HG02763 (cell line): Measurements from ENCODE around the gene REEP6.
"Not testable (repeated sequence)": the region's sequence is repeated elsewhere in the genome, so short reads cannot be mapped to it uniquely, and the experiment has no call there.

ENCODE experiments used
- ATAC-seq: cut with Tn5 transposase; IDR thresholded peaks from one replicate; pipeline ENCODE4 v1.9.1; 2021; ENCODE audit warnings: mild to moderate bottlenecking, moderate library complexity; ENCODE audit not compliant: unreplicated experiment

Gene REEP6

DNA sequence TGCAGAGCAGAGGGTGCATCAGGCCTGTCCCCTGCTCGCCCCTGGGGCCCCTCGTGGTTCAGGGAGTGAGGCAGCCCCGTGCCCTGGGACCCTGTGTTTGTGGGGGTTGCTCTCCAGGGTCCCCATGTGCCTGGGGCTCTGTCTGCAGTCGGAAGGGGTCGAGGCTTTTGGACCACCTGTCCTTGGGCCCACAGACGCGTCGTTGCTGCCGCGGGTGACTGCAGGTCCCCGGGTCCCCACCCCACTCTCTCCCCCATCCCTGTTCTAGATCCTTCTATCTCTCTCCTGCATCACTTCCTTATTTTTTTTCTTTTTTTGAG lies 2.7 kb upstream of the REEP6 start:
- ATAC-seq = no peak

DNA sequence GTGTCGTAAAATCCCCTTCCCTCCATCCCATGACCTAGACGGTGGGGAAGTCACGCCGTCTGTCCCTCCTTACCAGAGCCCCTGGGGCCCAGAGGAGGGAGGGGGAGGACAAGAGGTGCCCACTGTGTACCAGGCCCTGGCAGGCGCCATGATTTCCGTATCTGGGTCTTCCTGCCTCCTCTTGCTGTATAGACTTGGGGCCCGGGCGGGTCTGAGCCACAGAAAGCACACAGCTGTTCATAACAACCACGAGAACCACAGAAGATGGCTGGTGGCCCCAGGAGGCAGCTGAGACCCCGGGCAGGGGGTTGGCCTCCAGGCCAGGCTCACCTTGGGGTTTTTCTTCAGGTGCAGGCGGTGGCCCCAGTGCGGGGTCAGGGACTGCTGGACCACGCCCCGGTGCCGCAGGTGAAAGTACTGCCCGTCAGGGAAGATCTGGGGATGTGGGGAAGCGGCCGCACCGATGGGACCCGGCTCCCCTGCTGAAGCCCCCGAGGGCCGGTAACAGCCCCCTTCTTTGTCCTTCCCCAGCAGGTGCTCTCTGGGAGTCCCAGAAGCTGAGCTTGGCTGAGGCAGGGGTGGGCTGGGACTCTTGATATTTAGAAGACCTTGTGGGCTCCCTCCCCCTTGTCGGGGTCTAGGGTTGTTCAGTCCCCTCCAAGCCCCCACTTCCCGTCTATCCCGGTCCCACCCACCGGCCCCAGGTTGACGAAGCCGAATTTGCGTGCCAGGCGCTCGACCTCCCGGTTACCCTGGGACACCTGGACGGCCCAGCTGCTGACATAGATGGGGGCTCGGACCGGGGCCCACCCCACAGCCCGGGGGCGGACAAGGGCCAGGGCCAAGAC lies 1.3 kb upstream of the REEP6 start:
- no peak for ATAC-seq

DNA sequence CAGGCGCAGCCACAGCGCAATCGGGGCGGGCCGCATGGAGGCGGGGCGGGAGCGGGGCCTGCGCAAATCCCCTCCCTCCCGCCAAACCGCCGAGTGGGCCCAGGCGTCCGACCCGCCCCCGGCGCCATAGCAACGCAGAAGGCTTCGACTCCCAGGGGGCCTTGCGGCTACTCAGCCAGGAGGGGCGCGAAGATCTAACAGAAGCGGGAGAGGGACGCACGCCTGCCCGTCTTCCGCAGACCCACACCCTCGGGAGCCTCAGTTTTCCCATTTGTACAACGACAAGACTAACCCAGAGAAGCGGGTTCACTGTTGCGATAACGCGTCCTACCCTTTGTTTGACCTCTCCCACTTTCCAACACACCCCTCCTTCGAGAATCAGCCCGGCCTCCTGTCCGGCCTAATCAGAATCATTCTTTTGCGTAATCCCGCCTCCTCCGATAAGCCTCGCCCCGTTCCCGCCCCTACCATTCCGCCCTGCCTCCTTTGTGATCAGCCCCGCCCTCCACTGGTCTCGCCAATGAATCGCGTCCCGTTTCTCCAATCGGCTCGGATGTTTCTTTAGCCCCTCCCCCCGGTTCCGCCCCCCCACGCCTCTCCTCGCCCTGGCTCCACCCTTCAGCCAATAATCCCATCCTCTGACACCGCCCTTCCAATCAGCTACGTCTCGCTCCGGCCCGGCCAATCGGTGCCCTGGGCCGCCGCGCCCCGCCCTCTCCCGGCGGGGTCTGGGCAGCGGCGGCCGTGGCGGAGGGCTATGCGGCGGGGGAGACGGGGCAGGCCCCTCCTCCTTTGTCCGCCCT lies 469 bp upstream of the REEP6 start, which contains the start of gene PCSK4:
Gene PCSK4 (minus strand): TSS at position 40 of the 803 bp plus-strand sequence. CDS start 4 bp downstream, at position 36.
- ATAC-seq = peak; percentile 86

DNA sequence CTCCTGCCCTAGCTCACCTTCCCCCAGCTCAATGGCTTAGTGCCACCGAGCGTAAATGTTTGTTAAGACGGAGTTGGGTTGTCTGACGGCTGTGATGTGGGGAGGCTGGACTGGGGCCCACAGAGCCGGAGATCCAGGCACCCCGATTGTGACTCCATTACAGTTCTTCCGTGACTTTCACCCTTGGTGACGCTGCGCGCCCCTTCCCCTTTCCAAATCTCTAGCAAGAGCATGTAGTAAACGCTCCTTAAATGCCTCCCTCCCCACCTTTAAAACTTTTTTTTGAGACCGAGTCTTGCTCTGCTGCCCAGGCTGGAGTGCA lies 829 bp downstream of the REEP6 start:
- ATAC-seq = no peak

GRCh38 chr19:1492474-1493006 lies 1.6 kb downstream of the REEP6 start:
- no peak for ATAC-seq

- no peak for ATAC-seq
These were observed 3.3 kb downstream of the REEP6 start for GRCh38 chr19:1494115-1494815.

GRCh38 chr19:1495051-1495798 lies 4.2 kb downstream of the REEP6 start:
- no peak for ATAC-seq

- ATAC-seq = no peak
These were observed 5.1 kb downstream of the REEP6 start for GRCh38 chr19:1495799-1496713.

DNA sequence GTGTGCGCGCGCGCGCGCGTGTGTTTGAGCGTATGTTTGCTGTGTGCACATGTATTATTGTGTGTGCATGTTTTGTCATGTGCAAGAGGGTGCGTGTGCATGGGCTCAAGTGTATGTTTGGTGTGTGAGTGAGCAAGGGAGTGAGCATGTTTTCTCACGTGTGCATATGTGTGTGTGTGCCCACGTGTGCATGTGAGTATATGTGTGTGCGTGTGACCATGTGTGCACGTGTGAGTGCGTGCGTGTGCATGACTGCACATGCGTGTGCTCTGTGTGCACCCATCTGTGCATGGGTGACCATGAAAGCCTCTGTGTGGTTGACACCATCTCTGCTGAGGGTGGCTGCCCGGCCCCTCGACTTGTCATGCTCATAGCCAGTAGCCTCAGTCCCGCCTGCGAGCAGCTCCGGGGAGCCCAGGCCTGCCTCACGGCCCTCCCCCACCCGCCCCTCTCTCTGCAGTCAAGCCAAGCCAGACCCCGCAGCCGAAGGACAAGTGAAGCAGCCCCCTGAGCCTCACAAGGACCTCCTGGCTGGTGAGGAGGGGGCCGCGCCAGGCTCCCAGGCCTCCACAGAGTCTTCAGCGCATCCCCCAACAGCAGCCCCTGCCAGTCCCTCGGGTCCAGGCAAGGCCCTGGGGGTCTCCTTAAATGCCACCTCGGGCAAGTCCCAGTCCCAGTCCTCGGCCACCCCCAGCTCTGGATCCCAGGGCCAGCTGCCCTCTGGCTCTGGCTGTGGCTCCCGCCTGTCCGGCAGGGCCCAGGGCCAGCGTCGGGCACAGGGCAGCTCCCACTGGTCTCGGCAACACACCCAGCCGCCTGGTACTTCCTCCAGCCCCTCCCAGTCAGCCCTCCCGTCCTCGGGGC lies 6.0 kb downstream of the REEP6 start:
- no peak for ATAC-seq

- no peak for ATAC-seq
These were observed 6.7 kb downstream of the REEP6 start for GRCh38 chr19:1497578-1498235.

GRCh38 chr19:1499231-1499630 lies 8.2 kb downstream of the REEP6 start:
- ATAC-seq = not testable (repeated sequence)

DNA sequence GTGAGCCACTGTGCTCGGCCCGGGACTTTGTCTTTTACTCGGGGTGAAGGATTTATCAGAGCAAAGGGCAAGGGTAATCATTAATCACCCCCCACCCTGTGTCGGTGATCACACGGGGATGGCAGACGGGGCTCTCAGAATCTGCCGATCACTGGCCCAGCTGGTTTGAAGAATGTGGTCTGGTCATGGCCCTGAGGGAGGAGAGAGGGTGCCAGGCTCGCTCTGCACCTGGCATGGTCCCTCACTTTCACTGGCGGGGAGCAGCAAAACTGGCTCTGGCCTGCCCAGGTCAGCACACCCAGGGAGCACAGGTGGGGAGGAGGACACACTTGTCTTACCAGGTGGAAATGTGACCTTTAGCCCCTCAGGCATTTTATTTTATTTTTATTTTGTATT lies 10.2 kb downstream of the REEP6 start:
- ATAC-seq = no peak

DNA sequence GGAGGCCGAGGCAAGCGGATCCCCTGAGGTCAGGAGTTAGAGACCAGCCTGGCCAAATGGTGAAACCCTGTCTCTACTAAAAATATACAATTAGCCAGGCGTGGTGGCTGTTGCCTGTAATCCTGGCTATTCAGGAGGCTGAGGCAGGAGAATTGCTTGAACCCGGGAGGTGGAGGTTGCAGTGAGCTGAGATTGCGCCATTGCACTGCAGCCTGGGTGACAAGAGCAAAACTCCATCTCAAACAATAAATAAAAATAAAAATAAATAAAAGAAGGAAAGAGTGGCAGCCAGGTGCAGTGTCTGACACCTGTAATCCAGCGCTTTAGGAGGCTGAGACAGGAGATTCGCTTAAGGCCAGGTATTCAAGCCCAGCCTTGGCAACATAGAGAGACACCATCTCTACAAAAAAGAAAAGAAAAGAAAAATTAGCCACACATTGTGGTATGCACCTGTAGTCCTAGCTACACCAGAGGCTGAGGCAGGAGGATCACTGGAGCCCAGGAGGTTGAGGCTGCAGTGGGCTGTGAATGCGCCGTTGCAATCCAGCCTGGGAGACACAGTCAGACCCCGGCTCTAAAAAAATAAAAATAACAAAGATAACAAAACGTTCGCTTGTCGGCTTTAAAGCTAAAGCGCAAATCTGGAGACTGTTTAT lies 11.6 kb downstream of the REEP6 start:
- no peak for ATAC-seq

- ATAC-seq = no peak
These were observed 12.3 kb downstream of the REEP6 start for GRCh38 chr19:1503089-1503924.

DNA sequence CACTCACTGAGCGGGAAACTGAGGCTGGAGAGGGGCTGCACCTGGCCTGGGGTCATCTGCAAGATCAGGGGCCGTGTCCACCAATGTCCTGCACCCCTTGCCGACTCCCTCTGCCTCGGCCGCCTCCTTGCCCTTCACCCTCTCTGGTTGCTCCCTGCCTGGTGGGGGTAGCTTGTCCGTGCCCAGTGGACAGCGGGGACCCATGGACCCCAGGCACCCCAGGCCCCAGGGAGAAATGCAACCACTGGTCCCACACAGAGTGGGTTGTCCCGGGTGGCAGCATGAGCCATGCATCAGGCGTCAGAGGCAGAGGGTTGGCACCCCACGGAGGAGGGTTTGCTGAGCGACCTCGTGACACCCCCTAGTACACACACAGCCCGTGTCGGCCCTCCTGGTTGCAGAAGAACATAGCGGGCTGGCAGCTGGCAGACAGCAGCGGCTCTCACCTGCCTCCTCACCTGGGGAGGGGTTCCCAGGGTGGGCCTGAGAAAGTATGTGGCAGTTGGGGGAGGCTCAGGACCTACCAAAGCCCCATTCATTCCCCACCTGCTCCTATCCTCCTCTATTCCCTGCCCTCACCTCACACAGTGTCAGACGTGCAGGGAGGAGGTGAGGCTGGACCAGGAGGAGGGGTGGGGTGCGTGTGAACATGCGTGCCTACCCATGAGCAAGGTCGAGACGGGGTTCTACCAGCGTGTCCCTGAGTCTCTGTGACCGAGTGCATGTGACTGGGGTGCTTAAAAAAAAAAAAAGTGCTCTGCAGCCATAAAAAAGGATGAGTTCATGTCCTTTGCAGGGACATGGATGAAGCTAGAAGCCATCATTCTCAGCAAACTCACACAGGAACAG lies 13.2 kb downstream of the REEP6 start:
- ATAC-seq = no peak

DNA sequence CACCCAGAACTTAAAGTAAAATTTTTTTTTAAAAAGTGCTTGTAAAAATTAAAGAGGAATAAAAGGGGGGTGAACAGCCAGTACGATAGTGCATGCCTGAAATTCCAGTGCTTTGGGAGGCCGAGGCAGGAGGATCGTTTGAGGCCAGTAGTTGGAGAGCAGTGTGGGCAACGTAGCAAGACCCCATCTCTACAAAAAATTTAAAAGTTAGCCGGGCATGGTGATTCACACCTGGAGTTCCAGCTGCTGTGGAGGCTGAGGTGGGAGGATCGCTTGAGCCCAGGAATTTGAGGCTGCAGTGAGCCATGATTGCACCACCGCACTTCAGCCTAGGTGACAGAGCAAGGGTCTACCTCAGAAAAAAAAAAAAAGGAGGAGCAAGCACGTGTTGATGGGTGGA lies 14.0 kb downstream of the REEP6 start:
- no peak for ATAC-seq
